Measurements from ENCODE around the gene EZH1.

The EZH1 gene

GRCh38 chr17:42676424-42677011 lies 68.3 kb downstream of the EZH1 start, which contains the start of gene PLEKHH3:
TSS of gene PLEKHH3 (minus strand) at chr17:42676994. CDS start at chr17:42676563, 431 bp downstream.
- Histone ChIP-seq H3K9me3 (ENCODE audit: control insufficient read depth in 1 of 2, low read length in 2 of 2) (no peaks in the 10 kb centered on the region), H3K4me1 (ENCODE audit: control insufficient read depth in 1 of 2, insufficient read depth in 2 of 2, low read length in 2 of 2) (peaks cover 51 to 63% of the 10 kb centered on the region in 2 donors), H3K4me3 (ENCODE audit: low read depth in 1 of 2, low read length in 2 of 2) (peak within 1 kb of the TSS; percentile 80), H3K9ac (ENCODE audit: low read depth in 1 of 2, low read length in 2 of 2) (peak within 1 kb of the TSS; percentile 78 to 91), H3K27ac (ENCODE audit: low read depth, low read length) (peak within 1 kb of the TSS; percentile 94), H3K27me3 (ENCODE audit: control insufficient read depth in 1 of 2, insufficient read depth in 2 of 2, low read length in 2 of 2) (peaks cover 3 to 4% of the 10 kb centered on the region in 2 donors), H3K36me3 (ENCODE audit: control insufficient read depth in 1 of 2, insufficient read depth in 2 of 2, low read length in 2 of 2) (peaks cover 0 to 10% of the 10 kb centered on the region in 2 donors)

GRCh38 chr17:42675965-42676423 lies 68.8 kb downstream of the EZH1 start:
- Histone ChIP-seq H3K27ac (ENCODE audit: low read depth, low read length) (peak overlapping the region; percentile 50), H3K4me1 (ENCODE audit: control insufficient read depth in 1 of 2, insufficient read depth in 2 of 2, low read length in 2 of 2) (peaks cover 48 to 59% of the 10 kb centered on the region in 2 donors), H3K27me3 (ENCODE audit: control insufficient read depth in 1 of 2, insufficient read depth in 2 of 2, low read length in 2 of 2) (no peaks in the 10 kb centered on the region)

GRCh38 chr17:42675348-42675964 lies 69.4 kb downstream of the EZH1 start:
- Histone ChIP-seq H3K36me3 (ENCODE audit: control insufficient read depth in 1 of 2, insufficient read depth in 2 of 2, low read length in 2 of 2) (peaks cover 0 to 19% of the 10 kb centered on the region in 2 donors), H3K27me3 (ENCODE audit: control insufficient read depth in 1 of 2, insufficient read depth in 2 of 2, low read length in 2 of 2) (no peaks in the 10 kb centered on the region), H3K4me3 (ENCODE audit: low read depth in 1 of 2, low read length in 2 of 2) (peak overlapping the region; percentile 80), H3K4me1 (ENCODE audit: control insufficient read depth in 1 of 2, insufficient read depth in 2 of 2, low read length in 2 of 2) (peaks cover 45 to 56% of the 10 kb centered on the region in 2 donors), H3K9ac (ENCODE audit: low read depth in 1 of 2, low read length in 2 of 2) (peak overlapping the region; percentile 78 to 91), H3K27ac (ENCODE audit: low read depth, low read length) (peak overlapping the region; percentile 50), H3K9me3 (ENCODE audit: control insufficient read depth in 1 of 2, low read length in 2 of 2) (no peaks in the 10 kb centered on the region)

More at GRCh38 chr17:42675965-42676423, 68.8 kb downstream of the EZH1 start:
- Histone ChIP-seq H3K36me3 (ENCODE audit: control insufficient read depth in 1 of 2, insufficient read depth in 2 of 2, low read length in 2 of 2) (peaks cover 0 to 15% of the 10 kb centered on the region in 2 donors), H3K4me3 (ENCODE audit: low read depth in 1 of 2, low read length in 2 of 2) (peak overlapping the region; percentile 80), H3K9me3 (ENCODE audit: control insufficient read depth in 1 of 2, low read length in 2 of 2) (no peaks in the 10 kb centered on the region), H3K9ac (ENCODE audit: low read depth in 1 of 2, low read length in 2 of 2) (peak overlapping the region; percentile 78 to 91)

- no peaks in the 10 kb centered on the region for H3K9me3 ChIP-seq (ENCODE audit: control insufficient read depth in 1 of 2, low read length in 2 of 2)
- peak overlapping the region; percentile 32 to 91 for H3K9ac ChIP-seq (ENCODE audit: low read depth in 1 of 2, low read length in 2 of 2)
- no peaks in the 10 kb centered on the region for H3K27me3 ChIP-seq (ENCODE audit: control insufficient read depth in 1 of 2, insufficient read depth in 2 of 2, low read length in 2 of 2)
- H3K36me3 ChIP-seq (ENCODE audit: control insufficient read depth in 1 of 2, insufficient read depth in 2 of 2, low read length in 2 of 2): peaks cover 0 to 21% of the 10 kb centered on the region in 2 donors
- H3K4me3 ChIP-seq (ENCODE audit: low read depth in 1 of 2, low read length in 2 of 2): peak overlapping the region; percentile 80
- H3K27ac ChIP-seq (ENCODE audit: low read depth, low read length): no peak overlapping the region
- peaks cover 39 to 53% of the 10 kb centered on the region in 2 donors for H3K4me1 ChIP-seq (ENCODE audit: control insufficient read depth in 1 of 2, insufficient read depth in 2 of 2, low read length in 2 of 2)
Measured at GRCh38 chr17:42674755-42675347, 70.0 kb downstream of the EZH1 start.

- Histone ChIP-seq H3K27me3 (ENCODE audit: control insufficient read depth in 1 of 2, insufficient read depth in 2 of 2, low read length in 2 of 2) (no peaks in the 10 kb centered on the region), H3K36me3 (ENCODE audit: control insufficient read depth in 1 of 2, insufficient read depth in 2 of 2, low read length in 2 of 2) (peaks cover 3 to 21% of the 10 kb centered on the region in 2 donors), H3K9me3 (ENCODE audit: control insufficient read depth in 1 of 2, low read length in 2 of 2) (no peaks in the 10 kb centered on the region), H3K4me3 (ENCODE audit: low read depth in 1 of 2, low read length in 2 of 2) (peak overlapping the region; percentile 57 to 80), H3K27ac (ENCODE audit: low read depth, low read length) (peak overlapping the region; percentile 20), H3K4me1 (ENCODE audit: control insufficient read depth in 1 of 2, insufficient read depth in 2 of 2, low read length in 2 of 2) (peaks cover 35 to 46% of the 10 kb centered on the region in 2 donors), H3K9ac (ENCODE audit: low read depth in 1 of 2, low read length in 2 of 2) (peak overlapping the region; percentile 10 to 32)
Measured at GRCh38 chr17:42673885-42674754, 70.7 kb downstream of the EZH1 start.

GRCh38 chr17:42673266-42673884 lies 71.5 kb downstream of the EZH1 start:
- Histone ChIP-seq H3K4me3 (ENCODE audit: low read depth in 1 of 2, low read length in 2 of 2) (no peak overlapping the region), H3K36me3 (ENCODE audit: control insufficient read depth in 1 of 2, insufficient read depth in 2 of 2, low read length in 2 of 2) (peaks cover 5 to 21% of the 10 kb centered on the region in 2 donors), H3K27me3 (ENCODE audit: control insufficient read depth in 1 of 2, insufficient read depth in 2 of 2, low read length in 2 of 2) (no peaks in the 10 kb centered on the region), H3K27ac (ENCODE audit: low read depth, low read length) (no peak overlapping the region), H3K9me3 (ENCODE audit: control insufficient read depth in 1 of 2, low read length in 2 of 2) (no peaks in the 10 kb centered on the region), H3K9ac (ENCODE audit: low read depth in 1 of 2, low read length in 2 of 2) (no peak overlapping the region), H3K4me1 (ENCODE audit: control insufficient read depth in 1 of 2, insufficient read depth in 2 of 2, low read length in 2 of 2) (peaks cover 28 to 39% of the 10 kb centered on the region in 2 donors)

GRCh38 chr17:42672038-42672437 lies 72.8 kb downstream of the EZH1 start:
- H3K4me1 ChIP-seq (ENCODE audit: control insufficient read depth in 1 of 2, insufficient read depth in 2 of 2, low read length in 2 of 2): peaks cover 30 to 43% of the 10 kb centered on the region in 2 donors
- H3K4me3 ChIP-seq (ENCODE audit: low read depth in 1 of 2, low read length in 2 of 2): no peak overlapping the region
- H3K36me3 ChIP-seq (ENCODE audit: control insufficient read depth in 1 of 2, insufficient read depth in 2 of 2, low read length in 2 of 2): peaks cover 12 to 25% of the 10 kb centered on the region in 2 donors
- H3K9me3 ChIP-seq (ENCODE audit: control insufficient read depth in 1 of 2, low read length in 2 of 2): no peaks in the 10 kb centered on the region
- no peak overlapping the region for H3K27ac ChIP-seq (ENCODE audit: low read depth, low read length)
- H3K9ac ChIP-seq (ENCODE audit: low read depth in 1 of 2, low read length in 2 of 2): no peak overlapping the region
- no peaks in the 10 kb centered on the region for H3K27me3 ChIP-seq (ENCODE audit: control insufficient read depth in 1 of 2, insufficient read depth in 2 of 2, low read length in 2 of 2)

- peaks cover 29 to 38% of the 10 kb centered on the region in 2 donors for H3K4me1 ChIP-seq (ENCODE audit: control insufficient read depth in 1 of 2, insufficient read depth in 2 of 2, low read length in 2 of 2)
- no peaks in the 10 kb centered on the region for H3K27me3 ChIP-seq (ENCODE audit: control insufficient read depth in 1 of 2, insufficient read depth in 2 of 2, low read length in 2 of 2)
- no peak overlapping the region for H3K27ac ChIP-seq (ENCODE audit: low read depth, low read length)
- H3K9ac ChIP-seq (ENCODE audit: low read depth in 1 of 2, low read length in 2 of 2): no peak overlapping the region
- no peak overlapping the region for H3K4me3 ChIP-seq (ENCODE audit: low read depth in 1 of 2, low read length in 2 of 2)
- H3K9me3 ChIP-seq (ENCODE audit: control insufficient read depth in 1 of 2, low read length in 2 of 2): no peaks in the 10 kb centered on the region
- H3K36me3 ChIP-seq (ENCODE audit: control insufficient read depth in 1 of 2, insufficient read depth in 2 of 2, low read length in 2 of 2): peaks cover 17 to 31% of the 10 kb centered on the region in 2 donors
Measured at GRCh38 chr17:42670789-42671657, 73.8 kb downstream of the EZH1 start.
